22Rv1 (cell line): Measurements from ENCODE around the gene RIC3.

Source experiments
- ZFX ChIP-seq: fragments of 450-650 bp; IDR thresholded peaks from 2 replicates; pipeline ENCODE4 v1.6.1; 2017; ENCODE audit warnings: antibody characterized with exemption, borderline replicate concordance
- TF ChIP-seq, protein P1 (sequence below): fragments of 450-650 bp; IDR thresholded peaks from 2 replicates; pipeline ENCODE4 v1.5.1; 2017; ENCODE audit warnings: mild to moderate bottlenecking

DNA sequence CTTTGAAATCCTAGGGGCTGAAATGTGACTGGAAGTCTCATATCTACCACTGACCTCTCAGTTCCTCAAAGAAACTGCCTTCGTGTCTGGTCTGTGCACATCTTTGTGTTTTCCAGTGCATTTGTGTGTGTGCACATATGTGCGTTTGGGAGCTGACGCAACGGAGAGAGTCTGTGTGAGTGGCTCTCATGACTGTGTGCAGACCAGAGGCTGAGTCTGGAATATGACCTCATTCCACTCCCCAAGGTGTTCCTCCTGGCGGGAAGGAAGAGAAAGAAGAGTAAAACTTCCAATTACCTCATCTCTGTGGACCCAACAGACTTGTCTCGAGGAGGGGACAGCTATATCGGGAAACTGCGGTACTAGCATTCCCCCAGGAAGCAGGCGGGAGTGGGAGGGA is 71.4 kb downstream of the RIC3 start:
- TF ChIP-seq ZFX: no peak
- TF ChIP-seq, protein P1, sequence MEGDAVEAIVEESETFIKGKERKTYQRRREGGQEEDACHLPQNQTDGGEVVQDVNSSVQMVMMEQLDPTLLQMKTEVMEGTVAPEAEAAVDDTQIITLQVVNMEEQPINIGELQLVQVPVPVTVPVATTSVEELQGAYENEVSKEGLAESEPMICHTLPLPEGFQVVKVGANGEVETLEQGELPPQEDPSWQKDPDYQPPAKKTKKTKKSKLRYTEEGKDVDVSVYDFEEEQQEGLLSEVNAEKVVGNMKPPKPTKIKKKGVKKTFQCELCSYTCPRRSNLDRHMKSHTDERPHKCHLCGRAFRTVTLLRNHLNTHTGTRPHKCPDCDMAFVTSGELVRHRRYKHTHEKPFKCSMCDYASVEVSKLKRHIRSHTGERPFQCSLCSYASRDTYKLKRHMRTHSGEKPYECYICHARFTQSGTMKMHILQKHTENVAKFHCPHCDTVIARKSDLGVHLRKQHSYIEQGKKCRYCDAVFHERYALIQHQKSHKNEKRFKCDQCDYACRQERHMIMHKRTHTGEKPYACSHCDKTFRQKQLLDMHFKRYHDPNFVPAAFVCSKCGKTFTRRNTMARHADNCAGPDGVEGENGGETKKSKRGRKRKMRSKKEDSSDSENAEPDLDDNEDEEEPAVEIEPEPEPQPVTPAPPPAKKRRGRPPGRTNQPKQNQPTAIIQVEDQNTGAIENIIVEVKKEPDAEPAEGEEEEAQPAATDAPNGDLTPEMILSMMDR: no peak
